GM19193 (cell line): ENCODE results near the gene OLFML2A.
A peak's percentile ranks its signal among the peaks of the same experiment; 100 is the strongest.

ENCODE experiments used
- POLR2A ChIP-seq: IDR thresholded peaks from 4 replicates; pipeline ENCODE4 v1.6.1; 2011; ENCODE audit not compliant: insufficient read depth, insufficient read length; ENCODE audit errors: extremely low read depth

Gene OLFML2A

DNA sequence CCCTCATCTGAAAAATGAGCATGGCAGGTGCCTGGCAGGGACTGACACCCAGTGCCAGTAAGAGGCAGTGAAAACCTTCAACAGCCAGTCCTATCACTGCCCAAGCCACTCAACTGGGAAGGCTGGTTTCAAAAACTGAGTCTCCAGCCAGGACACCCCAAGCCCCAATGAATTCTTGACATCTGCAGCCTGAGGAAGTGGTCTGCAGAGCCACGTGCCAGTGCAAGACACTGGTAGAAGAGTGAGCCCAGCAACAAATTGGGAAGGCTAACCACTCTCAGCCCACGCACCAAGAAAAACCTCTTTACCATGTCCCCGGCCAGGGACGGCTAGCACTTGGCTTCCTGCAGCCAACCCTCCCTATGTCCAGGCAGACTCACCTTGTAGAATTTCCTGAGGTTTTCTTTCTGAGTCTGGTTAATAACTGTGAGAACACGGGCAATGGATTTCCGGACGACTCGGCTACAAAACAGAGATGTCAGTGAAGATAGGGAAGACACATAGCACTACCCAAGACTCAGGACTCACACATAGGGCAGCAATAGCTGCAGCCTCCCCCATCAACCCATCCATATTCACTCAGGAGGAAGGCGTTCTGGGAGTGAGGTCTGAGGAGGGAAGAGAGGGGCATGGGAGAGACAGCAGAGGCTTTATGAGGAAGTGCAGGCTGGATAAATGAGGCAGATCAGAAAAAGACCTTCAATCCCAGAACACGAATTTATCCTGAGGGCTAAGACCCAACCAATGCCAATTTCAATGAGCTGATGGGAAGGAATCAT, 83.1 kb downstream of the OLFML2A start:
- no peak for TF ChIP-seq POLR2A

DNA sequence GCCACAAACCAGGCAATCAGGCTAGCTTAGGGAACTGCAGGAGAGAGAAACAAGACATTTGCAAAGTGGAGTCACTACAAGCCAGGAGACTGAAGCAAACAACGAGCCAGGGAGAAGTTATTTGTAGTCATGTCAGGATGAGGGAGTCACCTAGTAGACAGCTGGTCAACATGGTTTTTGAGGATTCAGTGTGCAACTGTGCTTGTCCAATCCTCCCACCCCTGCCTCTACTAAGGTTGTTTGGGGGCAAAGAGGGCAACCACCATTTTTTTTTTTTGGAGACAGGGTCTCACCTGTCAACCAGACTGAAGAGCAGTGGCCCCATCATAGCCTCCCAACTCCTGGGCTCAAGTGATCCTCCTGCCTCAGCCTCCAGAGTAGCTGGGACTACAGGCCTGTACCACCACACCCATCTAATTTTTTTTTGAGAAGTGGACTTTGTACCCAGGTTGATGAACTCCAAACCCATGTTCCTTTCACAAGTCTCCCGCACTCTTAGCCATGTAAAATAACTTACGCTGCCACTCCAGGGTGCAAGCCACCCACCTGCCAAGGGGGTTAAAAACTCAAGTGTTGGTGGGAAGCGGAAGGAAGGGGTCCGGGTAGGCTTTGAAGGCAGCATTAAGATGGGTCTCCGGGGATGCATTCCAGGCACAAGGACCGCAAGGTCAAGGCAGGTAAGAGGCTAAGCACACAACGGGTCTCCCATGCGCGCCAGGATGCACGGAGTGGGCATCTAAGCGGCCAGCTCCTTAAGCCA, 83.8 kb downstream of the OLFML2A start:
- no peak for TF ChIP-seq POLR2A

DNA sequence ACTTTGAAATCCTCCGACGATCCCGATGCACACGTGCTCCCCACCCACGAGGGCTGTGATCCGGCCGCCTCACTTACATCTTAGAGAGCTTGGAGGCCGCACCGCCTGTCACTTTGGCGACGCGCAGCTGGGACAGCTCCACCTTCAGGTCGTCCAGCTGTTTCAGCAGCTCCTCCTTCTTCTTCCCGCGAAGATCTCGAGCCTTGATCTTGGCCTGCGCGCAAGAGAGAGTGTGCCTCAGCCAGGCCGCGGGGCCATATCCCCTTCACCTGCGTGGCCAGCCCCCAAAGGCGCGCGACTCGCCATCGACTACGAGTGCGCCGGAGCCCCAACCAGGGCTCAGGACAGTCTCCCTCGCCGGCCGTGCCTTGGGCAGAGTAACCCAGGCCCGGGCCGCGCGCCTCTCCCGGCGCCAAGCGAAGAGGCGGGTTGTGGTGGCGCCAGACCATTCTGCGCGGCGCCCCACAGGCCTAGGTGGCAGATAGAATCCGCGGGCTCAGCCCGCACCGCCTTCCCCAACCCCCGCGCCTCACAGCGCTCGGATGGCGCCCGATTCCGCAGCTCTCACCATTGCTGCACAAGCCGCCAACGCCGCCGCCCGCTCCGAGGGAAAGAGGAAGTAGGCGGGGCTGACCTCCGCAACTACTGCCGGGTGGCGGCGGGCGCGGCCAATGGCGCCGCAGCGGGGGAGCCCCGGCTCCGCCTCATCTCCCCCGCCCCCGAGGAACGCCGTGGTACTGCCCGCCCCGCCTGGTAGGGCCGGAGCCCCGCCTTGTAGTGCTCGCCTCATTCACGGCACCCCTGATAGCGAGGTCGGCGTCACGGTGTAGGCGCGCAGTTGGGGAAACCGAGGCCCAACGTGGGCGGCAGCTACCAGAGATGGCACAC, 84.7 kb downstream of the OLFML2A start, which contains the start of the genes ARPC5L and RPL35:
TSS of gene ARPC5L (plus strand) at position 789 of the 888 bp plus-strand sequence. CDS start 7,161 bp downstream, outside the sequence.
TSS of gene RPL35 (minus strand) at position 616 of the 888 bp plus-strand sequence. CDS start at position 571, 45 bp downstream.
- TF ChIP-seq POLR2A = peak; percentile 98

DNA sequence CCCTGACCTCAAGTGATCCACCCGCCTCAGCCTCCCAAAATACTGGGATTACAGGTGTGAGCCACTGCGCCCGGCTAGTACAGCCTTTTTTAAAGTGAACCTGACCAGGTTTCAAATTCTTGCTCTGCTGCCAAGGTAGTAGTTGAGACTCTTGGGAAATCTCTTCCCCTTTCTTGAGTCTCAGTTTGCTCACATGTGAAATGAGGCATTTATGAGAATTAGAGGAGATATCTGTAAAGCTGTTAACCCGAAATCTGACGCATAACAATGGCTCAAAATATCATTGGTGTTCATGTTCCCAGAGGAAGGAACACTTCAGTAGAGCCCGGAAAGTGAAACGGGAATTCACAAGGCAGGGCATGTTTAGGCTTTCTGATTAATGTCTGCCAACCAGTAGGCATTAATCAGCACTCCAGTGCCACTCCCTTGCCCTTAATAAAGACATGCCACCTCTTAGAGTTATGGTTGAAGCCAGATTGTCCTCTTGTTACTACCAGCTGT, 86.5 kb downstream of the OLFML2A start:
- no peak for TF ChIP-seq POLR2A
